SK-N-SH (cell line): Measurements from ENCODE around the gene UBE2D3. TPM values are rescaled to one million over a fixed set of nuclear protein-coding genes. Genes with fewer than 3 reads are reported as not detected.

ENCODE experiments used
- CTCF ChIA-PET: fragments of 300-600, 350-600 bp; formaldehyde crosslinking; extraction: SDS; loops from one replicate; lab custom pipeline; 2021; lab: Yijun Ruan, JAX
- POLR2A ChIA-PET: fragments of 350-600 bp; sonication (Branson Sonifier 250); formaldehyde crosslinking; extraction: SDS; loops from one replicate; lab custom pipeline; 2020; ENCODE audit warnings: antibody characterized with exemption, inconsistent platforms; lab: Yijun Ruan, JAX
- DNase-seq: peaks from one replicate; pipeline ENCODE4 v3.0.0; 2012
- H2AFZ ChIP-seq: fragments of 200-600 bp; sonication (generic); 2 replicates; pipeline ENCODE4 v1.8.1; 2016; ENCODE audit warnings: antibody characterized with exemption, mild to moderate bottlenecking, low read depth
- H3F3A ChIP-seq: fragments of 200-600 bp; sonication (generic); replicated peaks from 2 replicates; pipeline ENCODE3; 2016; ENCODE audit warnings: antibody characterized with exemption, mild to moderate bottlenecking; ENCODE audit not compliant: insufficient read depth
- H3K27ac ChIP-seq, 2 experiments: fragments of 200-500 bp in 1 of 2; fragments of 200-600 bp in 1 of 2; sonication (Bioruptor generic) in 1 of 2; sonication (generic), shearing (Covaris generic) in 1 of 2; 2 replicates each; pipeline versions ENCODE4 v1.5.1 to v1.6.1; 2014 to 2016; ENCODE audit warnings: low read depth in 2 of 2, inconsistent platforms in 1 of 2, low read length in 1 of 2, mild to moderate bottlenecking in 1 of 2, mixed read lengths in 1 of 2
- H3K27me3 ChIP-seq: fragments of 200-600 bp; sonication (generic), shearing (Covaris generic); 2 replicates; pipeline ENCODE4 v1.6.1; 2016; ENCODE audit warnings: mixed run types; ENCODE audit not compliant: insufficient read depth
- H3K36me3 ChIP-seq, 2 experiments: fragments of 200-500 bp in 1 of 2; fragments of 200-600 bp in 1 of 2; sonication (Bioruptor generic) in 1 of 2; sonication (generic) in 1 of 2; replicated peaks in 1 of 2; 2 replicates each; pipeline versions ENCODE3 to v1.5.1; 2014 to 2016; ENCODE audit warnings: low read length in 1 of 2, mild to moderate bottlenecking in 1 of 2; ENCODE audit not compliant: insufficient read depth in 2 of 2, control insufficient read depth in 1 of 2
- H3K4me1 ChIP-seq, 2 experiments: fragments of 200-500 bp in 1 of 2; fragments of 200-600 bp in 1 of 2; sonication (Bioruptor generic) in 1 of 2; sonication (generic), shearing (Covaris generic) in 1 of 2; 2 replicates each; pipeline versions ENCODE4 v1.5.1 to v1.6.1; 2014 to 2016; ENCODE audit warnings: low read depth in 1 of 2, low read length in 1 of 2, mixed run types in 1 of 2; ENCODE audit not compliant: insufficient read depth in 2 of 2, control insufficient read depth in 1 of 2
- H3K4me2 ChIP-seq: fragments of 200-600 bp; sonication (generic), shearing (Covaris generic); 2 replicates; pipeline ENCODE4 v1.6.1; 2017; ENCODE audit warnings: mixed run types
- H3K4me3 ChIP-seq, 2 experiments: fragments of 200-500 bp in 1 of 2; fragments of 200-600 bp in 1 of 2; sonication (Bioruptor generic) in 1 of 2; sonication (generic), shearing (Covaris generic) in 1 of 2; 2 replicates each; pipeline versions ENCODE4 v1.5.1 to v1.8.1; 2014 to 2016; ENCODE audit warnings: low read depth in 2 of 2, inconsistent platforms in 1 of 2, low read length in 1 of 2, mild to moderate bottlenecking in 1 of 2, mixed read lengths in 1 of 2, moderate library complexity in 1 of 2
- H3K79me2 ChIP-seq: fragments of 200-600 bp; sonication (generic); 2 replicates; pipeline ENCODE4 v1.8.1; 2017; ENCODE audit warnings: mild to moderate bottlenecking; ENCODE audit not compliant: insufficient read depth
- H3K9ac ChIP-seq: fragments of 200-600 bp; sonication (generic); 2 replicates; pipeline ENCODE4 v1.6.1; 2017; ENCODE audit warnings: mixed run types
- H3K9me2 ChIP-seq: fragments of 200-600 bp; sonication (generic); 2 replicates; pipeline ENCODE4 v1.6.1; 2017; ENCODE audit warnings: mixed run types
- H3K9me3 ChIP-seq: fragments of 200-600 bp; sonication (generic); 2 replicates; pipeline ENCODE4 v1.6.1; 2017; ENCODE audit warnings: mixed run types, mild to moderate bottlenecking, moderate library complexity
- H4K20me1 ChIP-seq: fragments of 200-600 bp; sonication (generic); 2 replicates; pipeline ENCODE4 v1.6.1; 2017; ENCODE audit warnings: mild to moderate bottlenecking, mixed run types; ENCODE audit not compliant: insufficient read depth
- FOXJ3 ChIP-seq: sonication (generic); formaldehyde crosslinking; IDR thresholded peaks from 2 replicates; pipeline ENCODE4 v1.5.1; 2020; ENCODE audit warnings: mild to moderate bottlenecking, missing genetic modification reagents
- GABPA ChIP-seq: IDR thresholded peaks from 2 replicates; pipeline ENCODE4 v1.4.0; 2012; ENCODE audit warnings: low read depth, mild to moderate bottlenecking
- GATA2 ChIP-seq: sonication (generic); formaldehyde crosslinking; IDR thresholded peaks from 2 replicates; pipeline ENCODE4 v1.5.0; 2020; ENCODE audit warnings: mild to moderate bottlenecking, missing genetic modification reagents
- JUND ChIP-seq: IDR thresholded peaks from 2 replicates; pipeline ENCODE4 v1.4.0; 2012
- MEF2A ChIP-seq: IDR thresholded peaks from 2 replicates; pipeline ENCODE4 v1.4.0; 2012; ENCODE audit warnings: low read depth, borderline replicate concordance
- NFIC ChIP-seq: IDR thresholded peaks from 2 replicates; pipeline ENCODE4 v1.4.0; 2012; ENCODE audit warnings: borderline replicate concordance
- POLR2AphosphoS5 ChIP-seq: IDR thresholded peaks from 2 replicates; pipeline ENCODE4 v1.6.1; 2012; ENCODE audit warnings: low read depth, low read length
- REST ChIP-seq: IDR thresholded peaks from 2 replicates; pipeline ENCODE4 v1.6.1; 2012; ENCODE audit warnings: mild to moderate bottlenecking, low read depth, low read length, moderate library complexity
- RFX5 ChIP-seq: IDR thresholded peaks from 2 replicates; pipeline ENCODE4 v1.6.1; 2012; ENCODE audit warnings: mild to moderate bottlenecking, improper control_type of control experiment, low read length
- RXRA ChIP-seq: IDR thresholded peaks from 2 replicates; pipeline ENCODE4 v1.4.0; 2012; ENCODE audit warnings: low read depth, mild to moderate bottlenecking, borderline replicate concordance
- TCF12 ChIP-seq: IDR thresholded peaks from 2 replicates; pipeline ENCODE4 v1.4.0; 2012
- TEAD4 ChIP-seq: IDR thresholded peaks from 2 replicates; pipeline ENCODE4 v1.4.0; 2012; ENCODE audit warnings: mild to moderate bottlenecking, borderline replicate concordance; ENCODE audit not compliant: insufficient read depth
- USF2 ChIP-seq: fragments of 150-350 bp; IDR thresholded peaks from 2 replicates; pipeline ENCODE4 v1.6.1; 2017; ENCODE audit warnings: antibody characterized with exemption, low read length, low read depth, borderline replicate concordance
- YY1 ChIP-seq: IDR thresholded peaks from 2 replicates; pipeline ENCODE4 v1.4.0; 2012; ENCODE audit warnings: low read depth, mild to moderate bottlenecking
- WGBS: methylation state at CpG from one replicate; pipeline ENCODE4 v1.1.6; 2017; ENCODE audit warnings: low lambda C conversion rate; 5-methylcytosine and 5-hydroxymethylcytosine counted together
- polyA plus RNA-seq, 3 experiments: library from polyadenylated mRNA; depleted of rRNA; stranded (reverse); fragments of >200 nt; gene quantifications; 2 replicates each; pipeline ENCODE4 v1.2.3, GENCODE V29; 2012
- TF ChIP-seq, protein P1 (sequence below): IDR thresholded peaks from 2 replicates; pipeline ENCODE4; 2012
- TF ChIP-seq, protein P2 (sequence below): fragments of 200-600 bp; sonication (generic); IDR thresholded peaks from 2 replicates; pipeline ENCODE4 v1.6.1; 2017; ENCODE audit warnings: antibody characterized with exemption, mild to moderate bottlenecking, moderate library complexity
- TF ChIP-seq, protein P3 (sequence below): IDR thresholded peaks from 2 replicates; pipeline ENCODE4 v1.4.0; 2012; ENCODE audit warnings: low read depth

The UBE2D3 gene
- polyA plus RNA-seq, 1 of the 3 experiments (the other 2 are of a cell fraction), result 216 TPM

- Histone ChIP-seq H3K9me2 (no peaks in the 10 kb centered on the region), H3K79me2 (peaks cover 49% of the 10 kb centered on the region; the same call in 1 of the 2 replicates), H3K36me3 (no peaks in the 10 kb centered on the region), H4K20me1 (no peaks in the 10 kb centered on the region), H3K27ac (no peak overlapping the region), H3F3A (no peaks in the 10 kb centered on the region), H3K4me3 (no peak overlapping the region), H3K9me3 (no peaks in the 10 kb centered on the region), H3K4me1 (peaks cover 0 to 11% of the 10 kb centered on the region in 2 experiments; a peak in 1 of 4 replicates), H3K9ac (no peak overlapping the region), H2AFZ (no peak overlapping the region), H3K4me2 (no peak overlapping the region), H3K27me3 (no peaks in the 10 kb centered on the region)
- TF ChIP-seq USF2, result no peak
- TF ChIP-seq REST, result no peak
- no peak for TF ChIP-seq JUND
- TF ChIP-seq RFX5, result no peak
- TF ChIP-seq GATA2 (CRISPR knock-in tag), result no peak
- TF ChIP-seq RXRA, result no peak
- TF ChIP-seq, protein P1, sequence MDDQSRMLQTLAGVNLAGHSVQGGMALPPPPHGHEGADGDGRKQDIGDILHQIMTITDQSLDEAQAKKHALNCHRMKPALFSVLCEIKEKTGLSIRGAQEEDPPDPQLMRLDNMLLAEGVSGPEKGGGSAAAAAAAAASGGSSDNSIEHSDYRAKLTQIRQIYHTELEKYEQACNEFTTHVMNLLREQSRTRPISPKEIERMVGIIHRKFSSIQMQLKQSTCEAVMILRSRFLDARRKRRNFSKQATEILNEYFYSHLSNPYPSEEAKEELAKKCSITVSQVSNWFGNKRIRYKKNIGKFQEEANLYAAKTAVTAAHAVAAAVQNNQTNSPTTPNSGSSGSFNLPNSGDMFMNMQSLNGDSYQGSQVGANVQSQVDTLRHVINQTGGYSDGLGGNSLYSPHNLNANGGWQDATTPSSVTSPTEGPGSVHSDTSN, result no peak
- no peak for TF ChIP-seq TCF12
- TF ChIP-seq GABPA, result no peak
- TF ChIP-seq, protein P2, sequence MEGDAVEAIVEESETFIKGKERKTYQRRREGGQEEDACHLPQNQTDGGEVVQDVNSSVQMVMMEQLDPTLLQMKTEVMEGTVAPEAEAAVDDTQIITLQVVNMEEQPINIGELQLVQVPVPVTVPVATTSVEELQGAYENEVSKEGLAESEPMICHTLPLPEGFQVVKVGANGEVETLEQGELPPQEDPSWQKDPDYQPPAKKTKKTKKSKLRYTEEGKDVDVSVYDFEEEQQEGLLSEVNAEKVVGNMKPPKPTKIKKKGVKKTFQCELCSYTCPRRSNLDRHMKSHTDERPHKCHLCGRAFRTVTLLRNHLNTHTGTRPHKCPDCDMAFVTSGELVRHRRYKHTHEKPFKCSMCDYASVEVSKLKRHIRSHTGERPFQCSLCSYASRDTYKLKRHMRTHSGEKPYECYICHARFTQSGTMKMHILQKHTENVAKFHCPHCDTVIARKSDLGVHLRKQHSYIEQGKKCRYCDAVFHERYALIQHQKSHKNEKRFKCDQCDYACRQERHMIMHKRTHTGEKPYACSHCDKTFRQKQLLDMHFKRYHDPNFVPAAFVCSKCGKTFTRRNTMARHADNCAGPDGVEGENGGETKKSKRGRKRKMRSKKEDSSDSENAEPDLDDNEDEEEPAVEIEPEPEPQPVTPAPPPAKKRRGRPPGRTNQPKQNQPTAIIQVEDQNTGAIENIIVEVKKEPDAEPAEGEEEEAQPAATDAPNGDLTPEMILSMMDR, result no peak
- TF ChIP-seq YY1, result no peak
- TF ChIP-seq MEF2A, result no peak
- TF ChIP-seq POLR2AphosphoS5, result no peak
- no peak for TF ChIP-seq NFIC
- TF ChIP-seq FOXJ3, result no peak
- no peak for TF ChIP-seq TEAD4
- TF ChIP-seq, protein P3, sequence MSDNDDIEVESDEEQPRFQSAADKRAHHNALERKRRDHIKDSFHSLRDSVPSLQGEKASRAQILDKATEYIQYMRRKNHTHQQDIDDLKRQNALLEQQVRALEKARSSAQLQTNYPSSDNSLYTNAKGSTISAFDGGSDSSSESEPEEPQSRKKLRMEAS, result no peak
- CTCF ChIA-PET, result no interaction called here
- POLR2A ChIA-PET, result no interaction called here
- no peak for DNase-seq
- WGBS, result 92% methylated on average over 11 of the region's 11 CpGs
These were observed 68.8 kb downstream of the UBE2D3 start for GRCh38 chr4:102758241-102759160.
